ENCODE measurements around the gene CELF2. TPM values are rescaled to one million over a fixed set of nuclear protein-coding genes. Genes with fewer than 3 reads are reported as not detected.

CELF2 gene
- total and polyA plus RNA-seq, 2 of the 4 experiments (the other 2 are of a cell fraction) = 3.5 to 6.6 TPM

DNA sequence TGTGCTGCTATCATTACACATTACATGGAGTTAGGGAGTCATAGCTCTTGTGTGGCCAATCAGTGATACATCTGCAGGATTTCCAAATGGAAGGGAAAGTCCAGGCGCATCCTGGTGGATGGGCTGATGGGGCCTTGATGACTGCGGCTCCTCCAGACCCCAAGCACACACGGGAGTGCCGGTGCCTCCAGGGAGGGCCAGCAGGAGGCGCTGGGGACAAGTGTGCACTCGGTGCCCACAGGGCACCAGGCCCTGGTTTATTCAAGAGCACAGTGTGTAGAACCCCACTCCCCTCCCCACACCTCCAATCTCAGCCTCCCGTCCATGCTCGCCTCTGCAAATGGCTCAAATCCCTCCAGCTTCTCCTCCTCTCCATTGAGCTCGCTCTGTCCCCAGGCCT lies 349.8 kb downstream of the CELF2 start:
- CTCF ChIA-PET = no interaction called here
- 88% methylated on average over 3 of the region's 9 CpGs; no CpG with 5 or more reads in 1 of the 2 experiments for WGBS, 2 experiments (ENCODE audit: extremely low coverage in 2 of 2, insufficient read length in 1 of 2)
- Histone ChIP-seq H2BK15ac (ENCODE audit: low read depth, low read length) (no peak overlapping the region), H4K5ac (ENCODE audit: low read depth, low read length) (no peak overlapping the region), H2BK20ac (ENCODE audit: low read depth, low read length) (no peak overlapping the region), H3K27me3 (ENCODE audit: control insufficient read depth, insufficient read depth, low read length) (no peaks in the 10 kb centered on the region), H3K79me1 (ENCODE audit: low read depth in 1 of 2, low read length in 2 of 2) (no peaks in the 10 kb centered on the region), H3K14ac (replicated peaks; ENCODE audit: low read depth, low read length) (no peak overlapping the region), H2BK120ac (ENCODE audit: low read depth, low read length) (no peak overlapping the region), H4K20me1 (ENCODE audit: insufficient read depth, low read length) (no peaks in the 10 kb centered on the region), H3K4ac (ENCODE audit: low read depth, low read length) (no peak overlapping the region), H3K9ac (ENCODE audit: low read depth, low read length) (no peak overlapping the region), H3K56ac (ENCODE audit: extremely low read depth, insufficient read depth, low read length) (no peak overlapping the region), H3K36me3 (ENCODE audit: control insufficient read depth, insufficient read depth, low read length) (no peaks in the 10 kb centered on the region), H2BK5ac (ENCODE audit: low read depth, low read length, poor library complexity, severe bottlenecking) (no peak overlapping the region), H2AFZ (replicated peaks; ENCODE audit: low read length, poor library complexity) (no peak overlapping the region), H4K8ac (ENCODE audit: low read depth in 2 of 2, low read length in 2 of 2) (no peak overlapping the region), H3K4me3 (ENCODE audit: insufficient read depth, low read depth, low read length) (no peak overlapping the region), H2AK5ac (ENCODE audit: low read depth, low read length) (no peak overlapping the region), H3K4me1 (ENCODE audit: control insufficient read depth, insufficient read depth, low read length) (no peaks in the 10 kb centered on the region), H3K9me1 (ENCODE audit: insufficient read depth, low read length) (no peaks in the 10 kb centered on the region), H3K4me2 (ENCODE audit: low read depth, low read length) (no peak overlapping the region), H3K18ac (ENCODE audit: low read depth, low read length) (no peak overlapping the region), H3K27ac (ENCODE audit: insufficient read depth, low read length) (no peak overlapping the region), H2AK9ac (replicated peaks; ENCODE audit: low read depth, low read length, poor library complexity) (no peak overlapping the region), H3K9me3 (ENCODE audit: control insufficient read depth, insufficient read depth, low read length) (peaks cover 10% of the 10 kb centered on the region), H4K91ac (ENCODE audit: insufficient read depth, low read depth, low read length) (no peak overlapping the region), H3K23ac (ENCODE audit: low read depth, low read length) (no peak overlapping the region)
- DNase-seq (no peak), ATAC-seq (ENCODE audit: low read depth) (no peak)
- BruUV-seq (replicated peaks) = no TSS peak
- intact Hi-C loops (cut with micrococcal nuclease) (no loop called here), dilution Hi-C loops (cut with HindIII; ENCODE audit: low sequenced_read_pairs, unreplicated experiment) (no loop called here), in situ Hi-C loops (cut with MboI; ENCODE audit: low sequenced_read_pairs) (no loop called here)
- POLR2A ChIA-PET (ENCODE audit: unreplicated experiment) = no interaction called here
- TF ChIP-seq FOS (IDR thresholded peaks at IDR 0.05; ENCODE audit: low read depth, low read length) (no peak), BHLHE40 (IDR thresholded peaks at IDR 0.05; ENCODE audit: low read depth, low read length) (no peak), RAD21 (IDR thresholded peaks at IDR 0.05; ENCODE audit: low read length) (no peak), MAZ (IDR thresholded peaks at IDR 0.05; ENCODE audit: borderline replicate concordance, low read depth, low read length) (no peak), USF2 (IDR thresholded peaks at IDR 0.05; ENCODE audit: low read depth, low read length) (no peak), MAFK (IDR thresholded peaks at IDR 0.05; ENCODE audit: low read depth, low read length) (no peak), CHD1 (IDR thresholded peaks at IDR 0.05; ENCODE audit: low read depth, low read length) (no peak), CTCF (conservative IDR thresholded peaks at IDR 0.05; ENCODE audit: low read depth, low read length) (no peak), RCOR1 (IDR thresholded peaks at IDR 0.05; ENCODE audit: insufficient replicate concordance, low read length) (no peak)
- TF ChIP-seq, protein P1, sequence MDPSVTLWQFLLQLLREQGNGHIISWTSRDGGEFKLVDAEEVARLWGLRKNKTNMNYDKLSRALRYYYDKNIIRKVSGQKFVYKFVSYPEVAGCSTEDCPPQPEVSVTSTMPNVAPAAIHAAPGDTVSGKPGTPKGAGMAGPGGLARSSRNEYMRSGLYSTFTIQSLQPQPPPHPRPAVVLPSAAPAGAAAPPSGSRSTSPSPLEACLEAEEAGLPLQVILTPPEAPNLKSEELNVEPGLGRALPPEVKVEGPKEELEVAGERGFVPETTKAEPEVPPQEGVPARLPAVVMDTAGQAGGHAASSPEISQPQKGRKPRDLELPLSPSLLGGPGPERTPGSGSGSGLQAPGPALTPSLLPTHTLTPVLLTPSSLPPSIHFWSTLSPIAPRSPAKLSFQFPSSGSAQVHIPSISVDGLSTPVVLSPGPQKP (IDR thresholded peaks at IDR 0.05; ENCODE audit: borderline replicate concordance, low read depth, low read length) = no peak
